ENCODE results near the gene TSPEAR.
"Not testable (repeated sequence)": the region's sequence is repeated elsewhere in the genome, so short reads cannot be mapped to it uniquely, and the experiment has no call there.

Gene TSPEAR

DNA sequence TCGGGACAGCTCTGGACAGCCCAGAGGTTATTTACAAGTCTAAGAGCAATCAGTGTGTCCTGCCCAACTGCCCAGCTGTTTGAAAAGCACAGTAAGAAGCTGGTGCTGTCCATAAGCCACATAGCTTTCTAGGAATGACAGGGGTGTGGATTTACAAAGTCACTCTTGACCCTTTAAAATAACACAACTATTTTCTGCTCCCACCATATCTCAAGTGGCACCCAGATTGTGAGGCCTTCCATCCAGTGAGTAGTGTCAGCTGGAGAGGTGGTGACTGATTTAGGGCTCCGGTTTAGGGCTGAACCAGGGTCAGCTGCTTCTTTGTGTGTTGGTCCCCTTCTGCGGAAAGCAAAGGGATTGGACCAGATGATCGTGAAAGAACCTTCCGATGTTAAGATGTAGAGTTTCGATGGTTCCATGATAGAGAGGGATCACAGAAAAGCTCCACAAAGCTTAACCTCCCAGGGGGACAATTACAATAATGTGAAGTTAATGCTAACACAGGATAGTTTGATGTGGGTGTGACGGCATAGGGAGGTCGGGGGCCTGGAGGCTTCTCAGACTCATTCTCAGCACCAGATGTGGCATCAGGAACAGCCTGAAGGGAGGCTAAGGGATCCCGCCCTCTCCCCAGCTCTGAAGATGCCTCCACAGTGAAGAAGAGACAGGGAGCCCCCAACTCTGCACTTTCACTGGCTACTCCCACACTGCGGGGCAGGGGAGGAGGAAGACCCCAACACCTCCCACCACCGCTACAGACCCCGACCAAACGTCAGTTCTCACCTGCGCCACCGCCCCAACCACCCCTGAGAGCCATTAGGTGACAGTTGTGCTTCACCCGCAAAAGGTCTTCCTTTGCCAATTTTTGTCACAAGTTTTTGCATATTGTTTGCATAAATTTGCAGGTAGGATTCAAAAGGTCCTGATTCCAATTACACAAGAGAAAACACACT lies 215.5 kb downstream of the TSPEAR start:
- in situ Hi-C loops (cut with MboI; ENCODE audit: low sequenced_read_pairs), result no loop called here

DNA sequence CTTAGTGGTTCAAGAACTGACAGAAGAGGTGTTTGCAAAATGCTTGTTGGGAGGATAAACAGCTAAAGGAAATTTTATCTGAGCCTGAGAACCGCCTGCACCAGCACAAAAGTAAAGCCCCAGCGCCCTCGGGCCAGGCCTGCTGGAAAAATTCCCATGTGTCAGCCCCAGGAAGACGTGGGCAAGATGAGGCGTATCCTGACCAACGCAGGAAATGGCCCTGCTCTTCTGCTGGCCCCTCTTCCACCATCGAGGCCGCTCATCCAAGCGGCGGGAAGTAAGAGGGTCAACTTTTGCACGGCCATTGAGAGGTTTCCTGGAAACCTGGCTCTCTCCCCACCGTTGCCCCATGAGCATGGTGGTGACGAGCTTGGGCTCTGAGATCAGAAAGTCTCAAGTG lies 216.4 kb downstream of the TSPEAR start:
- in situ Hi-C loops (cut with MboI; ENCODE audit: low sequenced_read_pairs), result no loop called here

DNA sequence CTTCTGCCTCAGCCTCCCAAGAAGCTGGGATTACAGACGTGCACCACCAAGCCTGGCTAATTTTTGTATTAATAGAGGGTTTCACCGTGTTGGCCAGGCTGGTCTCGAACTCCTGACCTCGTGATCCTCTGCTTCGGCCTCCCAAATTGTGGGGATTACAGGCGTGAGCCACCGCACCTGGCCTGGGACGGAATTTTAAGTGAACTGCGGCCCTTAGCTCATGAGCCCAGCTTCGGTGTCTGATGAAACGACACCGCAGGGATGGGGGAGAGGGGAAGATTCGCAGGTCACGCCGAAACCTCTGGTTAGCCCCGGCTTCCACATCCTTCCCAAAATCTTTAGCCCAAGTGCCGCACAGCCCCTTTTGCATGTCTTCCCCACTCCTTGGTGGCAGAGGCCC lies 217.0 kb downstream of the TSPEAR start:
- in situ Hi-C loops (cut with MboI; ENCODE audit: low sequenced_read_pairs), result no loop called here

DNA sequence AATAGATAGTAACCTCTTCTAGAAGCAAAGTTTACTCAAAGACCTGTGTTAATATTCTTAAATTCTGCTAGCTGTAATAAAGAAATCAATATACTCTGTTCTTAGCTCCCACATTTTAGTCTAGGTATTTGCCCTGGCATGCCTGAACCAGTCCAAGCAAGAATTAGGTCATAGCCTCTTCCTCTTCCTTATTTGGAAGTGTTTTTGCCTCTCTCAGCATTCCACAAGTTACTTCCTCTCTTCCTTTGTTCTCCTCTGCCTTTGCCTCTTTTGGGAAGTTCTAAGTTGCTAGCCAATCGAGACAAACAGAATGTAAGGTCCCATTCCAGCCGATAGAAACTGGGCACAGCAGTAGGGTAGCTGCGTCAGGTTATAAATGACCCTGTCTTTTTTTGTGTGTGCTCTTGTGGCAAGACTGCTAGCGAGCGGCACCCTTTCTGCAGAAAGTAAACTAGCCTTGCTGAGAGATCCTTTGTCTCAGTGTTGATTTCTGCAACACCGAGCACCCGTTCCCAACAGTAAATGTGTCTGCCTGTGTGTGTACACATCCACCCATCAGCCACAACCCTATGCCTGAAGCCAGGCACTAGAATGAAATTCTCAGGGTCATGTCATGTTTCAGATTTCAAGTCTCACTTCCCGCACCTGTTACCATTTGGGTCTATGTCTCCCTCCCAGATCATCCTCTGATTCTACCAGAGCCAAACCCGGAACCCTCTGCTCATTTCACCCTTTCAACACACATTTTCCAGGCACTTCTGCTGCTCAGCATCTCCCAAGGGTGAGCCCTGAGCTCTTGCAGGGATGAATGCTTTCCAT lies 218.6 kb downstream of the TSPEAR start:
- in situ Hi-C loops (cut with MboI; ENCODE audit: low sequenced_read_pairs), result no loop called here

DNA sequence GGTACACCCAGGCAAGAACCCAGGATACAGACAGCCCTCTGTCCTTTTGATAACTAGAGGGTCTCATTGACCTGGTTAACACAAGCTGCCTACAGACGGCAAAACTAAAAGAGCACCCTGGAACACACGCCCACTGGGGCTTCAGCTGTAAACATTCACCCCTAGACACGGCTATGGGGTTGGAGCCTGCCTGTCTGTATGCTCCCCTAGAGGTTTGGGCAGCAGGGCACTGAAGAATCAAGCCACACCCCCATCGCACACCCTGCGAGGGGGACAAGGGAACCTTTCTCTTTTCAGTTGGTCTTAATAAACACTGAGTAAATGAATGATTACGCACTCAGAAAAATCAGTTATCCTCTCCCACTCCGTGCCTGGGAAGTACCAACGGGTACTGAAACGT lies 220.6 kb downstream of the TSPEAR start:
- in situ Hi-C loops (cut with MboI; ENCODE audit: low sequenced_read_pairs), result no loop called here

DNA sequence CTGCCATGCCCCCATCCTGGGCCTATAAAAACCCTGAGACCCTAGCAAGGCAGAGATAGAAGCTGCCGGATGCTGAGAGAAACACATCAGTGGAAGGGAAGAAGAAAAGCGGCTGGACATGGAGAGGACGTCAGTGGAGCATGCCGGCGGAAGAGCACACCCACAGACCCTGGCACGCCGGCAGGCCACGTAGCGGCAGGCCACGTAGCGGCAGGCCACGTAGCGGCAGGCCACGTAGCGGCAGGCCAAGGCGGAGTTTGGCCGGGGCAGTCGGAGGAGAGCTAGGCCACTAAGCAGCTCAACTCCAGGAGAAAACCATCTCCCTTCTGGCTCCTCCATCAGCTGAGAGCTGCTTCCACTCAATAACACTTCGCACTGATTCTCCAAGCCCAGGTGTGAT lies 221.0 kb downstream of the TSPEAR start:
- in situ Hi-C loops (cut with MboI; ENCODE audit: low sequenced_read_pairs), result no loop called here

DNA sequence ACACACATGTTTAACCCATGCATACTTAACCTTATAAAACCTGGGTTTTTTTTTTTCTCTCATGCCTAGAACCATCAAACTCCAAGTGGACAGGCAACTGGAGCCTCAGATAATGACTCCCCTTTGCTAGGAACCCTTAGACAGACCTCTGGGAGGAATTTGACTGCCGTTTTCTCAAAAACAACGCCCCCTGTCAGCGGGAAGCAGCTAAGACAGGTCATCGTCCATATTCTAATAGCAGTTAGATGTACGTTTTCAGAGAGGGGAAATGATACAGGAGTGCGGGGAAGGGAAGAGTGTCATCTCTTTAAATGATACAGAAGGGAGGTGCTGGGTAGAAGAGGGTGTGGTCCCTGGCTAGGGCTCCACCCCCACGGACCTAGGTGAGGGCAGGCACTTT lies 221.4 kb downstream of the TSPEAR start:
- in situ Hi-C loops (cut with MboI; ENCODE audit: low sequenced_read_pairs), result no loop called here

DNA sequence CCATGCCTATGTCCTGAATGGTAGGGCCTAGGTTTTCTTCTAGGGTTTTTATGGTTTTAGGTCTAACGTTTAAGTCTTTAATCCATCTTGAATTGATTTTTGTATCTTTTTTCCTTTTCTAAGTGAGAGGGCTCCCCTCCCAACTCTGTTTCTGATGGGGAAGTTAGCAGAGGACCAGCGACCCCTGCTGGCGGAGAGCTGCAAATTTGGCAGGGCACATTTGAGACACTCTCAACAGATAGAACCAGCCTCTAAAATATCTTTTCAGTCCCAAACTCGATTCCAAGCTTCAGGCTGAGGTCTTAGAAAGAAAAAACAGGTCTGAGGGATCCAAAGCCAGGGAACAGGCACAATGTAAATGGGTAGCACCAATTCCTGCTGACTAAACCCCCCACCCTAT lies 223.5 kb downstream of the TSPEAR start:
- in situ Hi-C loops (cut with MboI; ENCODE audit: low sequenced_read_pairs), result no loop called here

DNA sequence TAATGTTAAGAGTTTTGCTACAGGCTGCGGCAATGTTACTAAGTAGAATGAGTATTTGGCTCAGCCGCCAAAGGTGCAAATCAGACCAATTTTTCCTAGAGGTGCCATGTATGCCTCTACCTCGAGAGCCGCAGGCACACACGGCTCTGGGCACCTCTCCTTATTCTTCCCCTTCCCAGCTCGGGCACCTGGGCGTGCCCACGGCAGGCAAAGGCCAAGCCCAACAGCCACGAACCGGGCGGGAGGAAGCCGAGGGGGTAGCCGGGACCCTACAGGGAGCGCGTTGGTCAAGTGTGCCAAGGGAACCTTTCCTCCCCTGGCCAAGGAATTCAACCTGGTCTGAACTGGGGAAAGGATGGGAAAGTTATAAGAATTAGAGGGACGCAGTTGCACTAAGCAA lies 225.1 kb downstream of the TSPEAR start:
- in situ Hi-C loops (cut with MboI; ENCODE audit: low sequenced_read_pairs), result no loop called here

DNA sequence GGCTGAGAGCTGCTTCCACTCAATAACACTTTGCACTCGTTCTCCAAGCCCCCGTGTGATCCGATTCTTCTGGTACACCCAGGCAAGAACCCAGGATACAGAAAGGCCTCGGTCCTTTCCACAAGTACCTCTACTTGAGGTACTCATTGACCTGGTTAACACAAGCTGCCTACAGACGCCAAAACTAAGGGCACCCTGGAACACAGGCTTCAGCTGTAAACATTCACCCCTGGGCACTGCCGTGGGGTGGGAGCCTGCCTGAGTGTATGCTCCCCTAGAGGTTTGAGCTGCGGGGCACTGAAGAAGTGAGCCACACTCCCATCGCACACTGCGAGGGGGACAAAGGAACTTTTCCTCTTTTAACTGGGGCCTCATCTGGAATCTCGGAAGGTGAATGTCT lies 225.6 kb downstream of the TSPEAR start:
- in situ Hi-C loops (cut with MboI; ENCODE audit: low sequenced_read_pairs), result no loop called here

DNA sequence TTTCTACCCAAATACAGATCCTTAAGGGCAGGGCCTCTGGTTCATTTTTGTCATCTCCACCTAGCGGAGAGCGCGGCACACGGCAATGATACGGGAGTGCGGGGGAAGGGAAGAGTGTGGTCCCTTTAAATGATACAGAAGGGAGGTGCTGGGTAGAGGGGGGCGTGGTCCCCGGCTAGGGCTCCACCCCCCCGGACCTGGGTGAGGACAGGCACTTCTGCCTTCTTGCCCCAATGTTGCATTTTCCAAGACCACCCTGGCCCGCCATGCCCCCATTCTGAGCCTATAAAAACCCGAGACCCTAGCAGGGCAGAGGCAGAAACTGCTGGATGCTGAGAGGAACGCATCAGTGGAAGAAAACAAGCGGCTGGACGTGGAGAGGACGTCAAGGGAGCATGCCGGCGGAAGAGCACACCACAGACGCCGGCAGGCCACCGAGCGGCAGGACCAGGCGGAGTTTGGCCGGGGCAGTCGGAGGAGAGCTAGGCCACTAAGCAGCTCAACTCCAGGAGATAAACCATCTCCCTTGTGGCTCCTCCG lies 226.0 kb downstream of the TSPEAR start:
- in situ Hi-C loops (cut with MboI; ENCODE audit: low sequenced_read_pairs), result no loop called here

DNA sequence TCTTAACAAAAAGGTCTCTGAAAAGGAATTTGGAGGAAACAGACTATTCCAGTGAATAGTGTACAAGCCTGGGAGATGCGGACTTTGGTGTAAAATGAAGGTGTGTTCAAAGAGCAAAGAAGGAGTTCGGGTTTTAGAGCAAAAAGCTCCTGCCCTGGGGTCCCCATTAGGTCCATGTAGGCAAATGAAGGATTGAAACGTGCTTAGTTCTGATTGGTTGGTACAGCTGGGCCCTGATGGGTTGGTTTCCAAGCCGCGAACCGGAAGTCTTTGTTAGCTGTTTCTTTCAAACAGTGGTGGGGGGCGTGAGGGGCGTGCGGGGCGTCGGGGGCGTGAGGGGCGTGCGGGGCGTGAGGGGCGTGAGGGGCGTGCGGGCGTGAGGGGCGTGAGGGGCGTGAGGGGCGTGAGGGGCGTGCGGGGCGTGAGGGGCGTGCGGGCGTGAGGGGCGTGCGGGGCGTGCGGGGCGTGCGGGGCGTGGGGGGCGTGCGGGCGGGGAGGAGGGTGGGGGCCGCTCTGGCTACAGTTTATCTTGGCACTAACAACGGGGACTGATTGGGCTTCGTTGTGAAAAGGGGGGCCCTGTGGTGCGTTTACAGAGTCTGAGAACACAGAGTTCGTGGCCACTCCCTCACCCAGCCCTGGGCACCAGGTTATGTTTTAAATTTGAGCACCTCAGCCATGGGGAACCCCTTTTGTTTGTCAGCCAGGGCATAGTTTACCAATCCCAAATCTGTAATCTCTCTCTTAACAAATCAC lies 226.7 kb downstream of the TSPEAR start:
- in situ Hi-C loops (cut with MboI; ENCODE audit: low sequenced_read_pairs), result no loop called here

DNA sequence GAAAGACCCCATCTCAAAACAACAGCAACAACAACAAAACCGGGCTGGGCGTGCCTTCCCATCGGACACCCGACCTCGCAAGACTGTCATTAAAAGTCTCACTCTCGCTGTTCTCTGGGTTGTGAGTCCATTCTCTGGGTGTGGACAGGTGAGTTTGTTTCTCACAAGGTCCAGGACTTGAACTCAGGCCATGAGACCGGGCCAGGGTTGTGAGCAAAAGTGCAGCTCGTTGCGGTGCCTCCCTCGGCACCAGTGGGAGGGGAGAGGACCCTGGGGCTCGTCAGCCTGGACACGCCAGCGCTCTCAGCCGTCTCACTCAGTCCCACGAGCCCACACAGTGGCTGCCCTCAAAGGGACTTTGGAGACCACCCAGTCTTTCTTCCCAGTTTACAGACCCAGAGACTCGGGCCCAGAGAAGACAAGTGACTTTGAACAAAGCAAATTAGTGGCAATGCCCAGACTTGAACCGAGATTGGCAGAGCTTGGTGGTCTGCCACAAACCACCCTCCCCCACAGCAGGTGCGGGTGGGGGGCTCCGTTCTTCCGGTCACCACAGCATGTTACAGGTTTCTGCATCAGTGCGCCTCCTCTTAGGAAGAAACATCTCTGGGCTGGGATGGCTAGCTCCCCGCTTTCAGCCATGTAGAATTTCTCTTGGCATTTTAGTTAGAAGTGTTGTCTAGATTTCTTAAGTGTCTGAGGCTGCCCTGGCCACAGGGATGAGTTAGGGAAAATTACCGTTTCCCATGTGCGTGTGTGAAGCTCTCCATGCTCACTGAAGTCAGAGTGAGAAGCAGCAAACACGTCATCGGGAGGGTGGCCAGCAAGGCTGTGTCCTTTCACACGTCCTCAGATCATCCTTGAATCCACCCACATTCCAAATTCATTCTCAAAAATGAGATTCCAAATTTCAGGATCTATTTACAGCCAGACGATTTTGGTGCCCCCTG lies 227.8 kb downstream of the TSPEAR start:
- in situ Hi-C loops (cut with MboI; ENCODE audit: low sequenced_read_pairs), result no loop called here

DNA sequence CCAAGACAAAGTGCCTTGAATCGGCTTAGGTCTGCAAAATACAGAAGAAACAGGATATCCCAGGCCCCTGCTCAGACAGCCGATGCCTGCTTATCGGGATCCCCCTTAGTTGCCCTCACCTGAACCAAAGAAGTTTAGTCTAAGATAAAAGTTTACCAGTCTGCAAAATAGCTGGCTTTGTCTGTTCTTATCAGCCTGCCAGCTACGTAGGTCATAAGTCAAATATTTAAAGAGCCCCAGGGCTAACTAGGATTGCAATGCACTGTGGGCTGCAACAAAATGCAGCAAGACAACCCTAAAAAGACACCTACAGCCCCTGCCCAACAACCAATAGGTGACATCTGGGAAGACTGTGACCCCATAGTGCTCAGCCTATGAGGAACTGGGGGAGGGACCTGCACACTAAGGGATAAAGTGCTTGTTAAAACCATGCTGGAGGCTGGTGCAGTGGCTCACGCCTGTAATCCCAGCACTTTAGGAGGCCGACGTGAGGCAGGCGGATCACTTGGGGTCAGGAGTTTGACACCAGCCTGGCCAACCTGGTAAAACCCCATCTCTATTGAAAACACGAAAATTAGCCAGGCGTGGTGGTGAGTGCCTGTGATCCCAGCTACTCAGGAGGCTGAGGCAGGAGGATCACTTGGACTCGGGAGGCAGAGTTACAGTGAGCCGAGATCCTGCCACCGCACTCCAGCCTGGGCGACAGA lies 228.6 kb downstream of the TSPEAR start:
- in situ Hi-C loops (cut with MboI; ENCODE audit: low sequenced_read_pairs), result no loop called here

DNA sequence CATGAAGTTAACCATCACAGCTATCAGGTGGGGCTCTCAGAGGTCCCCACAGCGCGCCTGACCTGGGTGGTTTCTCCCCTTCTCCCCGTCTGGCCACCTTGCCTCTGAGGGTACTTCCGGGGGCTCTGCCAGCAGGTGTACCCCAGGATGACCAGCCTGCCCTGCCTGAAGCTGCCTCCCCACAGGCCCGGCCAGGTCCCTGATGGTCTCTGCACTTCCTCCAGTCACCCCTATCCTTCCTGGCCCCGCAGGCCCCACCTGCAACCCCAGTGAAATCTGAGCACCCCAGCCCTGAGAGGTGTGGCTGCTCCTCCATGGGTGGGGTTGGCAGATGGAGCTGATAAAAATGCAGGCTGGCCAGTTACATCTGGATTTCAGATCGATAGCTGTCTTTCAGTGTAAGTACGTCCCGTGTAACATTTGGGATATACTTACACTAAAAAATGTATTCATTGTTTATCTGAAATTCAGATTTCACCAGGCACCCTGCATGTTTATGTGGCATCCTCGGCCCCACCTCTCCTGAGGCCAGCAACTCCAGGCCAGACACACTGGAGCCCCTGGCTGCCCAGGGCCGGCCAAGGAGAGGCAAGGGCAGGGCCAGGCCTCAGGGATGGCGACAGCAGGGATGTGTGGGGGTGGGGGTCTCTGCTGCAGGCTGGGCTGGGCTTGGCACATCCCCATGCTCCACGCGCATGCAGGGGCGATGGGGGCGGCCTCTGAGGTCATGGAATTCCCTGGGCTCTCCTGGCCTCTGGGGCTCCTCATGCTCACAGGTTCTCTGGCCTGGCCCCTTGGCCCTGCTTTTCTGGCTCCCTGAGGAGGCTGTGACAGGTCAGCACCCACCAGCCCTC lies 230.9 kb downstream of the TSPEAR start:
- in situ Hi-C loops (cut with MboI; ENCODE audit: low sequenced_read_pairs), result no loop called here

DNA sequence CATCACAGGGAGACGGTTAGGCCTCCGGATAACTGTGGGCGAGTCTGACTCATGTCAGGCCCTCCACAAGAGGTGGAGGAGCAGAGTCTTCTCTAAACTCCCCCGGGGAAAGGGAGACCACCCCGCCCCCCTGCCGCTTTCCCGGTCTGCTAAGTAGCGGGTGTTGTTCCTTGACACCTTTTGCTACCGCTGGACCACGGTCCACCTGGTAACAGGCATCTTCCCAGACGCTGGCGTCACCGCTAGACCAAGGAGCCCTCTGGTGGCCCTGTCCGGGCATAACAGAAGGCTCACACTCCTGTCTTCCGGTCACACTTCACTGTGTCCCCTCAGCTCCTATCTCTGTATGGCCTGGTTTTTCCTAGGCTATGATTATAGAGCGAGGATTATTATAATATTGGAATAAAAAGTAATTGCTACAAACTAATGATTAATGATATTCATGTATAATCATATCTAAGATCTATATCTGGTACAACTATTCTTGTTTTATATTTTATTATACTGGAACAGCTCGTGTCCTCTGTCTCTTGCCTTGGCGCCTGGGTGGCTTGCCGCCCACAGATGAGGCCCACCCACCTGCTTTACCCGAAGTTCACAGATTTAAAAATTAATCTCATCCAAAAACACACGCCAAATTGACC lies 231.7 kb downstream of the TSPEAR start:
- in situ Hi-C loops (cut with MboI; ENCODE audit: low sequenced_read_pairs), result not testable (repeated sequence)

DNA sequence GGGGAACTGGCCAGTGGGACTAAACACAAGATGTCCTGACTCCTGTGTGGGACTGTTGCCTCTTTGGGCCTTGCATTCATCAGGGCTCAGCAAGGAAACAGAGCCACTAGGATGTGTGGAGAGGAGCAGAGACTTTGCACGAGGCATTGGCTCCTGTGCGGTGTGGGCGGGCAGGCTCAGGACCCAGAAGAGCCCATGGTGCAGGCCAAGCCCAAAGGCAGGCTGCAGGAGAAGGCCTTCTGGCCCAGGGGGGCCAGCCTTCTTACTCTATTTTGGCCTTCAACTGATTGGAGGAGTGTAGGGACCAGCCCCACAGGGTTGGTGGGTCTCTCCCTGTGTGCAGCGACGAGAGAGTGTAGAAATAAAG lies 232.6 kb downstream of the TSPEAR start:
- in situ Hi-C loops (cut with MboI; ENCODE audit: low sequenced_read_pairs), result no loop called here

All from hTERT RPE-1 (cell line).